ENCODE results near the gene ACOT11.
"Not testable (repeated sequence)": the region's sequence is repeated elsewhere in the genome, so short reads cannot be mapped to it uniquely, and the experiment has no call there.

Gene ACOT11

GRCh38 chr1:54611621-54612020 is 63.6 kb downstream of the ACOT11 start:
- FAIRE-seq = no peak

GRCh38 chr1:54614024-54614423 is 66.0 kb downstream of the ACOT11 start:
- FAIRE-seq = no peak

GRCh38 chr1:54614563-54614962 is 66.5 kb downstream of the ACOT11 start:
- no peak for FAIRE-seq

GRCh38 chr1:54615531-54616279 is 67.7 kb downstream of the ACOT11 start:
- no peak for FAIRE-seq

- FAIRE-seq = no peak
Measured at GRCh38 chr1:54619749-54620148, 71.7 kb downstream of the ACOT11 start.

- FAIRE-seq = no peak
Measured at GRCh38 chr1:54623216-54624007, 75.4 kb downstream of the ACOT11 start, which contains the start of gene FAM151A. FAM151A (minus strand) TSS chr1:54623525; CDS start chr1:54623395, 130 bp downstream.

- no peak for FAIRE-seq
Measured at GRCh38 chr1:54624466-54625464, 76.7 kb downstream of the ACOT11 start.

GRCh38 chr1:54627196-54627595 is 79.2 kb downstream of the ACOT11 start:
- no peak for FAIRE-seq

GRCh38 chr1:54635804-54636203 is 87.8 kb downstream of the ACOT11 start:
- not testable (repeated sequence) for FAIRE-seq

- FAIRE-seq = not testable (repeated sequence)
Measured at GRCh38 chr1:54636461-54637446, 88.7 kb downstream of the ACOT11 start.

- no peak for FAIRE-seq
Measured at GRCh38 chr1:54640361-54640760, 92.3 kb downstream of the ACOT11 start.

- FAIRE-seq = no peak
Measured at GRCh38 chr1:54640863-54641836, 93.1 kb downstream of the ACOT11 start, which contains the start of gene MROH7. MROH7 (plus strand) TSS chr1:54641786; CDS start chr1:54652927, 11,141 bp downstream.

GRCh38 chr1:54643736-54644135 is 95.7 kb downstream of the ACOT11 start:
- no peak for FAIRE-seq

GRCh38 chr1:54645806-54646676 is 98.0 kb downstream of the ACOT11 start:
- no peak for FAIRE-seq

GRCh38 chr1:54649130-54649898 is 101.3 kb downstream of the ACOT11 start:
- FAIRE-seq = no peak

GRCh38 chr1:54649921-54650320 is 101.9 kb downstream of the ACOT11 start:
- no peak for FAIRE-seq

GRCh38 chr1:54650417-54650816 is 102.4 kb downstream of the ACOT11 start:
- FAIRE-seq = no peak

GRCh38 chr1:54651608-54652007 is 103.6 kb downstream of the ACOT11 start:
- FAIRE-seq = no peak

Measured in islet of Langerhans (tissue), 1 donor.